T-helper 1 cell treated with Interleukin-12 subunit alpha and Interleukin-12 subunit beta and Interleukin-4 antibody, amounts not matched to agents 30 μg/mL and 1 μg/mL, for 36 hours (primary cell): Measurements from ENCODE around the gene COL4A2.

ENCODE experiments used
- H3K27ac Mint-ChIP-seq: one replicate; pipeline ENCODE4 v1.8.0; 2021; ENCODE audit warnings: mild to moderate bottlenecking, mixed read lengths
- H3K27me3 Mint-ChIP-seq: one replicate; pipeline ENCODE4 v1.8.0; 2021; ENCODE audit warnings: low read depth, mixed read lengths
- H3K36me3 Mint-ChIP-seq: one replicate; pipeline ENCODE4 v1.8.0; 2021; ENCODE audit warnings: low read depth, mixed read lengths
- H3K4me1 Mint-ChIP-seq: one replicate; pipeline ENCODE4 v1.8.0; 2021; ENCODE audit warnings: low read depth, mixed read lengths
- H3K4me3 Mint-ChIP-seq: one replicate; pipeline ENCODE4 v1.8.0; 2021; ENCODE audit warnings: mild to moderate bottlenecking, moderate library complexity, mixed read lengths
- H3K9me3 Mint-ChIP-seq: one replicate; pipeline ENCODE4 v1.8.0; 2021; ENCODE audit warnings: mixed read lengths

Gene COL4A2

GRCh38 chr13:110408286-110408685 is 101.2 kb downstream of the COL4A2 start:
- H3K4me1 Mint-ChIP-seq, result peaks cover 2% of the 10 kb centered on the region
- H3K4me3 Mint-ChIP-seq, result no peak overlapping the region
- no peaks in the 10 kb centered on the region for H3K36me3 Mint-ChIP-seq
- H3K27ac Mint-ChIP-seq, result no peak overlapping the region
- peaks cover 64% of the 10 kb centered on the region for H3K27me3 Mint-ChIP-seq
- H3K9me3 Mint-ChIP-seq, result no peaks in the 10 kb centered on the region

GRCh38 chr13:110409581-110409992 is 102.5 kb downstream of the COL4A2 start:
- H3K4me3 Mint-ChIP-seq, result no peak overlapping the region

GRCh38 chr13:110410000-110410399 is 102.9 kb downstream of the COL4A2 start:
- Mint-ChIP-seq H3K27me3 (peaks cover 62% of the 10 kb centered on the region), H3K36me3 (no peaks in the 10 kb centered on the region), H3K4me1 (peaks cover 2% of the 10 kb centered on the region), H3K9me3 (no peaks in the 10 kb centered on the region), H3K27ac (no peak overlapping the region), H3K4me3 (no peak overlapping the region)

More at GRCh38 chr13:110409581-110409992, 102.5 kb downstream of the COL4A2 start:
- H3K27me3 Mint-ChIP-seq, result peaks cover 60% of the 10 kb centered on the region
- H3K36me3 Mint-ChIP-seq, result no peaks in the 10 kb centered on the region
- H3K4me1 Mint-ChIP-seq, result peaks cover 2% of the 10 kb centered on the region
- no peaks in the 10 kb centered on the region for H3K9me3 Mint-ChIP-seq
- no peak overlapping the region for H3K27ac Mint-ChIP-seq

- H3K9me3 Mint-ChIP-seq, result no peaks in the 10 kb centered on the region
- H3K4me3 Mint-ChIP-seq, result no peak overlapping the region
- H3K36me3 Mint-ChIP-seq, result no peaks in the 10 kb centered on the region
- H3K4me1 Mint-ChIP-seq, result peaks cover 2% of the 10 kb centered on the region
- peaks cover 61% of the 10 kb centered on the region for H3K27me3 Mint-ChIP-seq
- H3K27ac Mint-ChIP-seq, result no peak overlapping the region
Measured at GRCh38 chr13:110410936-110411687, 104.0 kb downstream of the COL4A2 start.

DNA sequence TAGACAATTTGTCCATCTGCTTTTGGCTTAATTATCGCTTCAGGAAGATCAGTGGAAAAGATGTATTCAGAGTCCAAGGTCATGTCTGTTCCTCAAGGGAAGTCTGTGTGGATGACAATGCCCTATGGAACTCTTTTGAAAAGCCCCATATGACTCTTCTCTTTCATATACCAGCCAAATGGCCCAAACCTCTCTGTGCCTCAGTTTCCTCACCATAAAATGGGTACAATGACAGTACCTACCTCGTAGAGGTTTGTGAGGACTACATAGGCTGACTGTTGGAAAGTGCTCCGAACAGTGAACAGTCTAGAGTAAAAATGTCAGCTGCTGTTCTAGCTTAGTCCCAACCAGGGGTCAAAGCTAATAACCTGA is 104.6 kb downstream of the COL4A2 start:
- no peaks in the 10 kb centered on the region for H3K36me3 Mint-ChIP-seq
- peaks cover 63% of the 10 kb centered on the region for H3K27me3 Mint-ChIP-seq
- H3K27ac Mint-ChIP-seq, result no peak overlapping the region
- H3K9me3 Mint-ChIP-seq, result no peaks in the 10 kb centered on the region
- H3K4me1 Mint-ChIP-seq, result peaks cover 2% of the 10 kb centered on the region
- H3K4me3 Mint-ChIP-seq, result no peak overlapping the region

- Mint-ChIP-seq H3K9me3 (no peaks in the 10 kb centered on the region), H3K4me3 (no peak overlapping the region), H3K27ac (peak overlapping the region; percentile 52), H3K36me3 (no peaks in the 10 kb centered on the region), H3K4me1 (peaks cover 2% of the 10 kb centered on the region), H3K27me3 (peaks cover 62% of the 10 kb centered on the region)
Measured at GRCh38 chr13:110412132-110412914, 105.2 kb downstream of the COL4A2 start.

GRCh38 chr13:110413016-110413675 is 106.1 kb downstream of the COL4A2 start:
- H3K9me3 Mint-ChIP-seq, result no peaks in the 10 kb centered on the region
- H3K4me3 Mint-ChIP-seq, result no peak overlapping the region
- H3K4me1 Mint-ChIP-seq, result peaks cover 2% of the 10 kb centered on the region
- no peak overlapping the region for H3K27ac Mint-ChIP-seq
- H3K36me3 Mint-ChIP-seq, result no peaks in the 10 kb centered on the region
- H3K27me3 Mint-ChIP-seq, result peaks cover 61% of the 10 kb centered on the region

DNA sequence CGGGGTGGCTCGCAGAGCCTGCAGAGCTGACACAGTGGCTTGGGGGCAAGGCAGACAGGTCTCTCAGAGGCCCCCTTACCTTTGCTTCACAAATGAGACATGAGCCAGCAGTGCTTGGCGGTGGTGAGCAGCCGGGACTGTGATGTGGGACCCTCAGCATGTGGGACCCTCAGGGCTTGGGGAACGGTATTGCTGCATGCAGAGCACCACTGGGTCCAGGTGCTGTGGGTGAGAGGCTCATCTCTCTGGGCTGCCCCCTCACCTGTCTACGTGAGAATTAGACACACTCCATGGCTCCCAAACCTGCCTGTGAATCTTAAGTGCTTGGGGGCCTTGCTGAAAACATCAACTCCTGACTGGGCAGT is 106.6 kb downstream of the COL4A2 start:
- Mint-ChIP-seq H3K4me1 (peaks cover 2% of the 10 kb centered on the region), H3K27me3 (peaks cover 66% of the 10 kb centered on the region), H3K27ac (no peak overlapping the region), H3K9me3 (no peaks in the 10 kb centered on the region), H3K36me3 (no peaks in the 10 kb centered on the region), H3K4me3 (no peak overlapping the region)

DNA sequence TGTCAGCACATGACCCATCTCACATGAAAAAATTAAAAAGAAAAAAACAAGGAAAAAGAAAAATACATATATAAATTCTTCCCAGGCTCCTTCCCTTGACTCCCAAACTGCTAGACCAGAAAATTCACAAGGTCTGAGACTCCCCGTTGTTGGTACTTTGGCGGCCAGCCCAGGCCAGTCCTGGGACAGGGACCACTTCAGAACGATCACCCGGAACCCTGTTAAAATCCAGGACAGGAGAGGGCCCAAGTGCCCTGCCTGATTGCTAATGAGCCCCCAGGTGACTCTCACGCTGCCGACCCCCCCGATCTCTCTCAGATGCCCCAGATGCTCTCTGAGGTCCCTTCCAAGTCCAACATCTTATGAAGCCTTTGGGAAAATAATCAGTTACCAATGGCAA is 107.2 kb downstream of the COL4A2 start:
- Mint-ChIP-seq H3K36me3 (no peaks in the 10 kb centered on the region), H3K27me3 (peaks cover 71% of the 10 kb centered on the region), H3K27ac (no peak overlapping the region), H3K4me1 (peaks cover 2% of the 10 kb centered on the region), H3K4me3 (no peak overlapping the region), H3K9me3 (no peaks in the 10 kb centered on the region)

DNA sequence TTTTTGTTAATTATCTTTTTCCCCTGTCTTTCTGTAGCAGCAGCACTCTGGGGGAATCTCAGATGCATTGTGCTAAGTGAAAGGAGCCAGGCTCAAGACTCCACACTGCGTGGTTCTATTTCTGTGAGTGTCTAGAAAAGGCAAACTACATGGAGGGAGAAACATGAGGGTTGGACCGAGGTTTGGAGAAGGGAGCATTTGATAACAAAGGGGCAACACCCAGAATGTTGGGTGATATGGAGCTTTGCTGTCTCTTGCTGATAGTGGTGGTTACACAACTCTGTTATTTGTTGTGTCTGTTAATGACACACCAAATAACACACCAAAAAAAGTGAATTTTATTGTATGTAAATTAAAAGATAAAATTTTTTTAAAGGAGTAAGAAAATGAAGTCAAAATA is 107.8 kb downstream of the COL4A2 start:
- H3K36me3 Mint-ChIP-seq, result no peaks in the 10 kb centered on the region
- no peaks in the 10 kb centered on the region for H3K9me3 Mint-ChIP-seq
- no peak overlapping the region for H3K27ac Mint-ChIP-seq
- no peak overlapping the region for H3K4me3 Mint-ChIP-seq
- H3K27me3 Mint-ChIP-seq, result peaks cover 71% of the 10 kb centered on the region
- peaks cover 2% of the 10 kb centered on the region for H3K4me1 Mint-ChIP-seq

DNA sequence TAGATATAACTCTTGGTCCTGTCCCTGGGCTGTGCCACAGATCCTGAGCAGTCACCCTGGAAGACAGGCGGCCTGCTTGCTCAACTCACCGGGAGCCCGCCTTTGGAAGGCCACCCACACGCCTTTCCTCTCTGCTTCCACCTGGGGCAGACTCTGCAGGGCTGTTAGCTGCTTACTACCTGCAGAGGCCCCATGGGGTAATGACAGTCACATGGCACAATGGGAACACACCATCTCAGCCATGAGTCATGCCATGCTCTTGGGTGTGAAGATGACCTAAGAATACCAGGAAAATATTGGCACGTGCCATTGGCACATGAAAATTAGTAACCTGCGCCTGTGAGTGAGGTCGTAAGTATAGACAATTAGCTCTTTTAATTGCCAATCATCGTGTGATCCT is 108.6 kb downstream of the COL4A2 start:
- no peak overlapping the region for H3K27ac Mint-ChIP-seq
- peaks cover 74% of the 10 kb centered on the region for H3K27me3 Mint-ChIP-seq
- no peak overlapping the region for H3K4me3 Mint-ChIP-seq
- H3K36me3 Mint-ChIP-seq, result no peaks in the 10 kb centered on the region
- H3K9me3 Mint-ChIP-seq, result no peaks in the 10 kb centered on the region
- peaks cover 2% of the 10 kb centered on the region for H3K4me1 Mint-ChIP-seq

DNA sequence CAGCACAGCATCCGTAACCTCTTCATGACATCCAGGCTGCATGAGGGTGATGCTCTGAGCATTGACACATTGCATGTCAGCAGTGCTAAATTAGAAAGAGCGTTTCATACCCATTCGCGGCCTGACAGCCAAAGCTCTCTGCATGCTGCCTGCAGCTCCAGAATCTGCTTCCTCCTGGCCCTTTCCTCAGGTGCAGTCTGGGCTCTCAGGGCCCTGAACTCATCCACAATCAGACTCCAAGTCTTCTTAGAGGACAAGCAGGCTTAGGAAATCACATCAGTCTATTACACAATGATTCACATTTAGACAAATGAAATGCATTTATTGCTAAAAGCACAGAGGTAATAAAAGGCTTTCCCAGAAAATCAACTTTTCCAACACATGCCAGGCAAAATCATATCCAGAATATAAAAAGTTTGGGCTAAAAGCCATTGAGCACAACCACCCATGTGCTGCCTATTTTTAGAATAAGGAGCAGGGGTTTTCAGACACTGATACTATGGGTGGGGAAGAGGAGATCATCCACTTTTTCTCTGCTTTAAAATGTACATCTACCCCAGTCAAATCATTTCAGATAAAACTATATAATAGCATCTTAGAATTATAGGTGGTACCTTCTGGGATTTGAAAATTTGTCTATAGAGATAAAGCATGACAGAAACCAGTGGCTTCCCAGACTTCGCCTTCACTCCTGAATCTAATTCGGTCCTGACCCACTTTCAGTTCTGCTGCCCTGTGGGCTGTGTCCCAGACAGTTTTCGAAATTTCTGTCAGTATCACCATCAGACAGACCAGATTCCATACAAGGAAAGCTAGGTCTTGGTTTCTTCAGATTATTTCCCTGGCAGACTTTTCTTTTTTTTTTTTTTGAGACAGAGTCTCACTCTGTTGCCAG is 109.3 kb downstream of the COL4A2 start:
- H3K36me3 Mint-ChIP-seq, result no peaks in the 10 kb centered on the region
- H3K9me3 Mint-ChIP-seq, result no peaks in the 10 kb centered on the region
- no peak overlapping the region for H3K4me3 Mint-ChIP-seq
- peaks cover 5% of the 10 kb centered on the region for H3K4me1 Mint-ChIP-seq
- H3K27me3 Mint-ChIP-seq, result peaks cover 74% of the 10 kb centered on the region
- no peak overlapping the region for H3K27ac Mint-ChIP-seq

DNA sequence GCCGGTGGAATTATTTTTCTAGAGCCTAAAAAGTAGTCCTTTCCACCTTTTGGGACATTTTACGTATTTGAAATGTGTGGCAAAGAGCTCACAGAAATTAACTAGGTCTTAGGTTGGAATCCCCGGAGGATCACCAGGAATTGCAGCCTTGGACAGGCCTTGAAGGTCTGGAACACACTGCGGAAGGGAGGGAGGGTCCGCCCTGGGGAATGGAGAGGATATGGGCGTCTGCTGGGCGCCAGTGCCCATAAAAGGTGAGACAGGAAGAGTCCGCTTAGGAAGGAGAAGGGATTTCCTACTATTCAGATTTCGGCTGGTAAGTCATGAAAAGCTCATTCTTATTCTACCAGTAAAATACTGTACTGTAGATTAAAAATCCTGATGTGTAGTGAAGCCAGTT is 111.9 kb downstream of the COL4A2 start:
- H3K27me3 Mint-ChIP-seq, result peaks cover 82% of the 10 kb centered on the region

DNA sequence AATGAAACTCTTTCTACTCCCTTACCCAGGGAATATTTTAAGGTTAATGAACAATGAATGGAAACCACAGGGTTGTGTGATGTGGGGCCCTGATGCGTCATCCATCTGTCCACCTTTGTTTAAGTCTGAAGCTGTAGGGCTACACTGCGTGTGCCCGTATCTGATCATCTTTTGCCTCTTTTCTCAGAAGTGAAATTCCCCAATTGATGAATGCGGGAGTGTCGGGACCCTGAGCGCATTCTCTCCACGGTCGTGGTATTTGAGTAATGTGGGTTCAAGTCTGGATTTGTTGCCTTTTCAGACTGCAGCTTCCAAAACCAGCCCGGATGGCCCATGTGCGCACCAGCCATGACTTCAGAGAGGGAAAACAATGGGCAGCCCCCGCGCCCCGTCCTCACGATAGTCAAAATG is 112.3 kb downstream of the COL4A2 start:
- H3K27ac Mint-ChIP-seq, result no peak overlapping the region
- H3K4me1 Mint-ChIP-seq, result peaks cover 10% of the 10 kb centered on the region
- peaks cover 82% of the 10 kb centered on the region for H3K27me3 Mint-ChIP-seq
- no peak overlapping the region for H3K4me3 Mint-ChIP-seq
- no peaks in the 10 kb centered on the region for H3K36me3 Mint-ChIP-seq
- H3K9me3 Mint-ChIP-seq, result no peaks in the 10 kb centered on the region

More for the DNA sequence above, 111.9 kb downstream of the COL4A2 start:
- no peaks in the 10 kb centered on the region for H3K36me3 Mint-ChIP-seq
- H3K9me3 Mint-ChIP-seq, result no peaks in the 10 kb centered on the region
- H3K4me1 Mint-ChIP-seq, result peaks cover 10% of the 10 kb centered on the region
- no peak overlapping the region for H3K4me3 Mint-ChIP-seq
- H3K27ac Mint-ChIP-seq, result no peak overlapping the region
